ENCODE data around the gene HOXA11. TPM values are rescaled to one million over a fixed set of nuclear protein-coding genes. Genes with fewer than 3 reads are reported as not detected.

Gene HOXA11
- total RNA-seq, 1 donor from 2014 or later: not detected

GRCh38 chr7:27171325-27171636, 13.8 kb downstream of the HOXA11 start:
- peak; percentile 31 for DNase-seq
- H3K27me3 ChIP-seq: peaks cover 100% of the 10 kb centered on the region

GRCh38 chr7:27170426-27171324, 14.4 kb downstream of the HOXA11 start:
- ATAC-seq (no peak), DNase-seq (no peak)
- Histone ChIP-seq H3K9me3 (no peaks in the 10 kb centered on the region), H3K27me3 (peaks cover 100% of the 10 kb centered on the region), H3K4me1 (peaks cover 35% of the 10 kb centered on the region), H3K4me3 (no peak overlapping the region), H3K36me3 (no peaks in the 10 kb centered on the region), H3K27ac (no peak overlapping the region)
- TF ChIP-seq CTCF (IDR thresholded peaks at IDR 0.05): no peak
- intact Hi-C loops (cut with DNase I): no loop called here

More at GRCh38 chr7:27171325-27171636, 13.8 kb downstream of the HOXA11 start:
- intact Hi-C loops (cut with DNase I): no loop called here
- Histone ChIP-seq H3K36me3 (no peaks in the 10 kb centered on the region), H3K27ac (no peak overlapping the region), H3K9me3 (no peaks in the 10 kb centered on the region), H3K4me1 (peaks cover 29% of the 10 kb centered on the region), H3K4me3 (no peak overlapping the region)
- ATAC-seq: no peak
- no peak for TF ChIP-seq CTCF (IDR thresholded peaks at IDR 0.05)

GRCh38 chr7:27169658-27170425, 15.2 kb downstream of the HOXA11 start:
- no peak overlapping the region for H3K27ac ChIP-seq
- no peaks in the 10 kb centered on the region for H3K36me3 ChIP-seq
- peak; percentile 62 for DNase-seq
- H3K9me3 ChIP-seq: no peaks in the 10 kb centered on the region
- peaks cover 100% of the 10 kb centered on the region for H3K27me3 ChIP-seq
- H3K4me1 ChIP-seq: peaks cover 39% of the 10 kb centered on the region
- intact Hi-C loops (cut with DNase I): loop anchor here (10.0 kb wide), 2 partner anchors 1275 to 1305 kb away; no protein-coding TSS in a partner anchor
- ATAC-seq: no peak
- no peak overlapping the region for H3K4me3 ChIP-seq
- no peak for TF ChIP-seq CTCF (IDR thresholded peaks at IDR 0.05)

- intact Hi-C loops (cut with DNase I): loop anchor here (10.0 kb wide), 2 partner anchors 1274 to 1304 kb away; no protein-coding TSS in a partner anchor
- TF ChIP-seq CTCF (IDR thresholded peaks at IDR 0.05): no peak
- H3K27ac ChIP-seq: no peak overlapping the region
- peaks cover 100% of the 10 kb centered on the region for H3K27me3 ChIP-seq
- peaks cover 34% of the 10 kb centered on the region for H3K4me1 ChIP-seq
- DNase-seq: peak; percentile 48
- no peak overlapping the region for H3K4me3 ChIP-seq
- H3K9me3 ChIP-seq: no peaks in the 10 kb centered on the region
- no peaks in the 10 kb centered on the region for H3K36me3 ChIP-seq
- no peak for ATAC-seq
These were observed 16.6 kb downstream of the HOXA11 start for GRCh38 chr7:27168265-27168947.

- peaks cover 100% of the 10 kb centered on the region for H3K27me3 ChIP-seq
- H3K36me3 ChIP-seq: no peaks in the 10 kb centered on the region
- TF ChIP-seq CTCF (IDR thresholded peaks at IDR 0.05): no peak
- H3K4me3 ChIP-seq: no peak overlapping the region
- no peak for ATAC-seq
- no peak for DNase-seq
- intact Hi-C loops (cut with DNase I): loop anchor here (10.0 kb wide), 2 partner anchors 1273 to 1303 kb away; no protein-coding TSS in a partner anchor
- no peak overlapping the region for H3K27ac ChIP-seq
- H3K9me3 ChIP-seq: no peaks in the 10 kb centered on the region
- H3K4me1 ChIP-seq: peaks cover 29% of the 10 kb centered on the region
These were observed 17.1 kb downstream of the HOXA11 start for GRCh38 chr7:27167916-27168264.

All from upper lobe of right lung (tissue), 1 donor.